Thyroid gland (tissue), 4 donors: ENCODE data around the gene PTPN14. TPM values are rescaled to one million over a fixed set of nuclear protein-coding genes. Genes with fewer than 3 reads are reported as not detected.

Experiments used
- DNase-seq, 2 donors: peaks; one replicate each; pipeline ENCODE4 v3.0.0-alpha.2; 2019
- H3K27ac ChIP-seq, 3 donors: fragments of 200-600 bp; sonication (generic); 1 replicate in 2 of 3; 2 replicates in 1 of 3; pipeline ENCODE4 v1.5.1; 2016 to 2019; ENCODE audit warnings: mild to moderate bottlenecking in 1 of 3, moderate library complexity in 1 of 3
- H3K27me3 ChIP-seq: fragments of 200-600 bp; sonication (generic); one replicate; pipeline ENCODE4 v1.5.1; 2019
- H3K36me3 ChIP-seq, 2 donors: fragments of 200-600 bp; sonication (generic); one replicate each; pipeline ENCODE4 v1.5.1; 2016 to 2019
- H3K4me1 ChIP-seq, 2 donors: fragments of 200-600 bp; sonication (generic); one replicate each; pipeline ENCODE4 v1.5.1; 2017 to 2019
- H3K4me3 ChIP-seq, 3 donors: fragments of 200-600 bp; sonication (generic); replicated peaks in 1 of 3; 1 replicate in 2 of 3; 2 replicates in 1 of 3; pipeline ENCODE4 v1.5.1; 2016; ENCODE audit warnings: mild to moderate bottlenecking in 1 of 3
- H3K9me3 ChIP-seq: fragments of 200-600 bp; sonication (generic); one replicate; pipeline ENCODE4 v1.5.1; 2017
- POLR2A ChIP-seq, 2 donors: fragments of 450-650 bp; IDR thresholded peaks; one replicate each; pipeline ENCODE4 v1.6.1; 2017; ENCODE audit warnings: antibody characterized with exemption in 2 of 2, mild to moderate bottlenecking in 2 of 2, moderate library complexity in 1 of 2
- WGBS, 2 donors: methylation state at CpG; one replicate each; pipeline ENCODE4 v1.1.5; 2017; 5-methylcytosine and 5-hydroxymethylcytosine counted together
- intact Hi-C: fragments of 100-400 bp; cut with DNase I; formaldehyde crosslinking; loops from one replicate; pipeline ENCODE4 v1.15.1; 2023
- total RNA-seq, 4 donors: library from RNA; depleted of rRNA; stranded (reverse); fragments of >200 nt; gene quantifications; one replicate each; pipeline ENCODE4 v1.2.3, GENCODE V29; 2016
- TF ChIP-seq, protein P1 (sequence below), 6 experiments: fragments of 200-600 bp in 3 of 6; fragments of 450-650 bp in 3 of 6; sonication (generic) in 3 of 6; IDR thresholded peaks; one replicate each; pipeline ENCODE4 v1.5.1; 2016 to 2019; ENCODE audit warnings: antibody characterized with exemption in 6 of 6, mild to moderate bottlenecking in 2 of 6, inconsistent platforms in 1 of 6, moderate library complexity in 1 of 6

Gene PTPN14
- total RNA-seq, 4 donors from 2014 or later = 28.1 to 33.4 (median 31.8) TPM

- WGBS, 2 donors = 39 to 40% methylated on average over 7 of the region's 7 CpGs
- Histone ChIP-seq H3K9me3 (no peaks in the 10 kb centered on the region), H3K27me3 (no peaks in the 10 kb centered on the region), H3K27ac (peak overlapping the region; percentile 42 to 67 (median 46)), H3K36me3 (no peaks in the 10 kb centered on the region), H3K4me3 (no peak overlapping the region), H3K4me1 (peaks cover 29 to 30% of the 10 kb centered on the region in 2 donors)
- intact Hi-C loops = no loop called here
- DNase-seq = peak; percentile 51 to 59
- TF ChIP-seq, protein P1, sequence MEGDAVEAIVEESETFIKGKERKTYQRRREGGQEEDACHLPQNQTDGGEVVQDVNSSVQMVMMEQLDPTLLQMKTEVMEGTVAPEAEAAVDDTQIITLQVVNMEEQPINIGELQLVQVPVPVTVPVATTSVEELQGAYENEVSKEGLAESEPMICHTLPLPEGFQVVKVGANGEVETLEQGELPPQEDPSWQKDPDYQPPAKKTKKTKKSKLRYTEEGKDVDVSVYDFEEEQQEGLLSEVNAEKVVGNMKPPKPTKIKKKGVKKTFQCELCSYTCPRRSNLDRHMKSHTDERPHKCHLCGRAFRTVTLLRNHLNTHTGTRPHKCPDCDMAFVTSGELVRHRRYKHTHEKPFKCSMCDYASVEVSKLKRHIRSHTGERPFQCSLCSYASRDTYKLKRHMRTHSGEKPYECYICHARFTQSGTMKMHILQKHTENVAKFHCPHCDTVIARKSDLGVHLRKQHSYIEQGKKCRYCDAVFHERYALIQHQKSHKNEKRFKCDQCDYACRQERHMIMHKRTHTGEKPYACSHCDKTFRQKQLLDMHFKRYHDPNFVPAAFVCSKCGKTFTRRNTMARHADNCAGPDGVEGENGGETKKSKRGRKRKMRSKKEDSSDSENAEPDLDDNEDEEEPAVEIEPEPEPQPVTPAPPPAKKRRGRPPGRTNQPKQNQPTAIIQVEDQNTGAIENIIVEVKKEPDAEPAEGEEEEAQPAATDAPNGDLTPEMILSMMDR (IDR thresholded peaks at IDR 0.05) = no peak
These were observed 74.2 kb downstream of the PTPN14 start for GRCh38 chr1:214476986-214477870.

DNA sequence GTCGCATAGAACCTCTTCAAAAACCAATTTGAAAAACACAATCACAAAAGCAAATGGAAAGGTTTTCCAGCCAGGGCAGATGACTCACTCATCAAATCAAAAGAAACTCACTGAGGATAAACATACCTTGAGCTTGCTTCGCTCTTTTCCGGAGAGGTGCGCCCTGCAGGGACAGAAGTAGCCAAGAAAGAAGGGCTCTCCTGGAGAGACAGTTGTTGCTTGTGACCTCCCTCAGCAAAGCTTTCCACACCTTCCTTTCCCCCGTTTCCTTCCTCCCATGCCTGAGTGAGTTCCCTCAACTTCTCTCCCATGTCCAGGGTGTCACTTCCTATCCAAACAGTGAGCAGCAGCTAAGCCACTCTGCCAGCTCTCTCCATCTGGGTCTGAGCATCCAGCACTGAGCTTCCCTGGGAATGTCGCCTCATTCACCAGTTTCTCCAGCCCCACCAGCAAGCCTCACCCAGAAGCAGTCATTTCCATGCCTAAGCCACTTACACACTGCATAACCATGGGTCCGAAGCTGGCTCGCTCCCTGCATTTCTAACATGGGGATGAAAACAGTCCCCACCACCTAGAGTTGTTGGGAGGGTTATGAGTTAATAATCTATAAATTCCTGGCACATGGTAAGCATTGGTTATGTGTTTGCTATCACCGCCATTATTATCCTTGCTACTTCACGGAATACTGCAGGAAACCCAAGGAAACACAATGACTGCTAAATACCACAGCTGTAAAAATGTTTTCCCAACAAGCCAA, 75.0 kb downstream of the PTPN14 start:
- no peak for TF ChIP-seq POLR2A (IDR thresholded peaks at IDR 0.05)
- TF ChIP-seq, protein P1 (IDR thresholded peaks at IDR 0.05) = no peak
- Histone ChIP-seq H3K4me3 (no peak overlapping the region), H3K36me3 (no peaks in the 10 kb centered on the region), H3K27me3 (no peaks in the 10 kb centered on the region), H3K4me1 (peaks cover 29 to 30% of the 10 kb centered on the region in 2 donors), H3K9me3 (no peaks in the 10 kb centered on the region), H3K27ac (peak overlapping the region; percentile 36 to 67 (median 46))
- intact Hi-C loops = no loop called here
- WGBS, 2 donors = 46 to 60% methylated on average over 10 of the region's 10 CpGs
- DNase-seq = peak; percentile 31 to 47

GRCh38 chr1:214475746-214476145, 75.7 kb downstream of the PTPN14 start:
- intact Hi-C loops = no loop called here
- Histone ChIP-seq H3K9me3 (no peaks in the 10 kb centered on the region), H3K27ac (peak overlapping the region; percentile 36 to 67 (median 46)), H3K4me1 (peaks cover 29 to 30% of the 10 kb centered on the region in 2 donors), H3K36me3 (no peaks in the 10 kb centered on the region), H3K4me3 (no peak overlapping the region), H3K27me3 (no peaks in the 10 kb centered on the region)
- 98 to 100% methylated on average over 3 of the region's 3 CpGs for WGBS, 2 donors
- DNase-seq = no peak
- no peak for TF ChIP-seq POLR2A (IDR thresholded peaks at IDR 0.05)
- TF ChIP-seq, protein P1 (IDR thresholded peaks at IDR 0.05) = no peak

DNA sequence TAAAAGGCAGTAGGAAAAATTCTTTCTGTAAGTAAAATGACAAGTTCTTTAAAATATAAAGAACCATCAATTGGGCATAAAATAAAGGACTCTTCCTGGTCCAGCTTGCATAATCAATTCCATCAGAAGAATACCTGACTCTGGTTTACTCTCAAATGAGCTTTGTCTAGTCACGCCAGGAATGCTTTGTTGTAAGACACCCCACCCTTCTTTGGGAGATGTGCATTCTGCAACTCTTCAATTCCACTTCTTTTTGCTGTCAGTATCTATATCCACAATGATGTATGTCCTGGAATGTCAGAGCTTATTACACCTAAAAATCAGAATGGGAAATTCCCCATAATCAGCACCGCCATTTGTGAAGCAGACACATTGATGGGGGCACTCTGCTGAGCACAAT, 76.1 kb downstream of the PTPN14 start:
- Histone ChIP-seq H3K27ac (peak overlapping the region in 1 of 3 donors; percentile 67), H3K36me3 (no peaks in the 10 kb centered on the region), H3K4me1 (peaks cover 29 to 30% of the 10 kb centered on the region in 2 donors), H3K9me3 (no peaks in the 10 kb centered on the region), H3K4me3 (no peak overlapping the region), H3K27me3 (no peaks in the 10 kb centered on the region)
- TF ChIP-seq, protein P1 (IDR thresholded peaks at IDR 0.05) = no peak
- TF ChIP-seq POLR2A (IDR thresholded peaks at IDR 0.05) = no peak
- intact Hi-C loops = no loop called here
- no peak for DNase-seq
- WGBS, 2 donors = 96% methylated on average over 2 of the region's 2 CpGs
